ENCODE measurements around the gene UBE2O. TPM values are rescaled to one million over a fixed set of nuclear protein-coding genes. Genes with fewer than 3 reads are reported as not detected.

The UBE2O gene
- total RNA-seq, 1 donor from 2014 or later: 25.8 TPM

DNA sequence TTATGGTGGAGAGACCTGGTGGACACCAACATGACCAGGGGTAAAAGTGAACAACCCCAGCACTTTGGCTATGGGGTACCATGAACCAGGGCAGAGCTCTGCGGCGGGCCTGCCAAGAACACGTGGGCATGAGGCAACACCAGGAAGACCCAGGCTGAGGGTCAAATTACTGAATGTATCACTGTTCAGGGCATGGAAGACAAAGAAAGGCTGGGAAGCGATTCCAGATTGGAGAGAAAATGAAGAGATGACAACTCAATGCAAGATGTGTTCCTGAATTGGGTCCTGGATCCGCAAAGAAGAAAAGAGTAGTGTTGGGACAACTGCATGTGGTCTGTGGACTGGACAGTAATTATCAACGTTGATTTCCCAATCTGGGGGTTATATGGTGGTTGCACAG, 48.7 kb downstream of the UBE2O start:
- TF ChIP-seq, protein P1, sequence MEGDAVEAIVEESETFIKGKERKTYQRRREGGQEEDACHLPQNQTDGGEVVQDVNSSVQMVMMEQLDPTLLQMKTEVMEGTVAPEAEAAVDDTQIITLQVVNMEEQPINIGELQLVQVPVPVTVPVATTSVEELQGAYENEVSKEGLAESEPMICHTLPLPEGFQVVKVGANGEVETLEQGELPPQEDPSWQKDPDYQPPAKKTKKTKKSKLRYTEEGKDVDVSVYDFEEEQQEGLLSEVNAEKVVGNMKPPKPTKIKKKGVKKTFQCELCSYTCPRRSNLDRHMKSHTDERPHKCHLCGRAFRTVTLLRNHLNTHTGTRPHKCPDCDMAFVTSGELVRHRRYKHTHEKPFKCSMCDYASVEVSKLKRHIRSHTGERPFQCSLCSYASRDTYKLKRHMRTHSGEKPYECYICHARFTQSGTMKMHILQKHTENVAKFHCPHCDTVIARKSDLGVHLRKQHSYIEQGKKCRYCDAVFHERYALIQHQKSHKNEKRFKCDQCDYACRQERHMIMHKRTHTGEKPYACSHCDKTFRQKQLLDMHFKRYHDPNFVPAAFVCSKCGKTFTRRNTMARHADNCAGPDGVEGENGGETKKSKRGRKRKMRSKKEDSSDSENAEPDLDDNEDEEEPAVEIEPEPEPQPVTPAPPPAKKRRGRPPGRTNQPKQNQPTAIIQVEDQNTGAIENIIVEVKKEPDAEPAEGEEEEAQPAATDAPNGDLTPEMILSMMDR (IDR thresholded peaks at IDR 0.05; ENCODE audit: insufficient read depth, low read depth, low read length): no peak
- no peak for TF ChIP-seq EZH2 (IDR thresholded peaks at IDR 0.05; ENCODE audit: insufficient read depth, low read length)
- H3K27ac Mint-ChIP-seq (ENCODE audit: unreplicated experiment): no peak overlapping the region

DNA sequence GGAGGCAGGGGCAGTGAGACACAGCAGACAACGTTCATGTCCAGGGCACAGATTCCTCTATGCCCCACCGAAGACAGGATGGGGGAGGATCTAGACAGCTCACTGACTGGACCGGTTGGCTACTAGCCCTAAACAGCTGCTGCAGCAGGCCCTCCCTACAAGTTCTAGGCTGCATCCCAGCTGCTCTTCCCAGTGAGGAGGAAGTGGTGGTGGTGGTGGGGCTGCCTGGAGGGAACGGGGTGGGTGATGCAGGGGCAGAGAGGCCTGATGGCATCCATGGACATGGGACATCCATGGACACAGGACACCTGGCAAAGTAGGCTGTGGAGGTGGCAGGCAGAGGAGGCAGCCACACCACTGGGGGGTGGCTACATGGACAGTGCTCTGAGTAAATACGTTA, 50.2 kb downstream of the UBE2O start:
- Mint-ChIP-seq H3K9me3 (ENCODE audit: unreplicated experiment) (no peaks in the 10 kb centered on the region), H3K27ac (ENCODE audit: unreplicated experiment) (no peak overlapping the region), H3K4me3 (ENCODE audit: unreplicated experiment) (no peak overlapping the region), H3K36me3 (ENCODE audit: low read depth, unreplicated experiment) (peaks cover 40% of the 10 kb centered on the region), H3K27me3 (ENCODE audit: low read depth, unreplicated experiment) (no peaks in the 10 kb centered on the region), H3K4me1 (ENCODE audit: low read depth, unreplicated experiment) (peaks cover 1% of the 10 kb centered on the region)
- H3K9me3 ChIP-seq (ENCODE audit: insufficient read depth, low read depth, low read length): no peaks in the 10 kb centered on the region
- H3K4me3 ChIP-seq (ENCODE audit: insufficient read depth, low read depth, low read length): no peak overlapping the region
- no peaks in the 10 kb centered on the region for H3K4me1 ChIP-seq (ENCODE audit: insufficient read depth, low read length)
- peaks cover 58% of the 10 kb centered on the region for H4K20me1 ChIP-seq (ENCODE audit: insufficient read depth, low read length)
- peaks cover 20% of the 10 kb centered on the region for H3K79me2 ChIP-seq (ENCODE audit: insufficient read depth, low read length)
- peaks cover 10% of the 10 kb centered on the region for H3K36me3 ChIP-seq (ENCODE audit: insufficient read depth, low read length)
- TF ChIP-seq EZH2 (IDR thresholded peaks at IDR 0.05; ENCODE audit: insufficient read depth, low read length): no peak
- TF ChIP-seq, protein P1 (IDR thresholded peaks at IDR 0.05; ENCODE audit: insufficient read depth, low read depth, low read length): no peak
- FAIRE-seq (no peak), DNase-seq (ENCODE audit: low read depth) (no peak)
- no peak overlapping the region for H3K27ac ChIP-seq (ENCODE audit: low read depth, low read length)
- H2AFZ ChIP-seq (ENCODE audit: low read depth, low read length): no peak overlapping the region
- H3K4me2 ChIP-seq (ENCODE audit: low read length): no peak overlapping the region
- H3K27me3 ChIP-seq (ENCODE audit: insufficient read depth, low read length): no peaks in the 10 kb centered on the region
- no peak overlapping the region for H3K9ac ChIP-seq (ENCODE audit: low read length)

More for the DNA sequence above, 48.7 kb downstream of the UBE2O start:
- Histone ChIP-seq H3K36me3 (ENCODE audit: insufficient read depth, low read length) (peaks cover 10% of the 10 kb centered on the region), H3K27ac (ENCODE audit: low read depth, low read length) (no peak overlapping the region), H3K4me2 (ENCODE audit: low read length) (no peak overlapping the region), H3K4me3 (ENCODE audit: insufficient read depth, low read depth, low read length) (no peak overlapping the region), H3K79me2 (ENCODE audit: insufficient read depth, low read length) (peaks cover 32% of the 10 kb centered on the region), H2AFZ (ENCODE audit: low read depth, low read length) (no peak overlapping the region), H3K27me3 (ENCODE audit: insufficient read depth, low read length) (no peaks in the 10 kb centered on the region), H3K4me1 (ENCODE audit: insufficient read depth, low read length) (no peaks in the 10 kb centered on the region), H4K20me1 (ENCODE audit: insufficient read depth, low read length) (peaks cover 57% of the 10 kb centered on the region), H3K9me3 (ENCODE audit: insufficient read depth, low read depth, low read length) (no peaks in the 10 kb centered on the region), H3K9ac (ENCODE audit: low read length) (no peak overlapping the region)
- no peaks in the 10 kb centered on the region for H3K9me3 Mint-ChIP-seq (ENCODE audit: unreplicated experiment)
- no peaks in the 10 kb centered on the region for H3K27me3 Mint-ChIP-seq (ENCODE audit: low read depth, unreplicated experiment)
- no peak overlapping the region for H3K4me3 Mint-ChIP-seq (ENCODE audit: unreplicated experiment)
- H3K36me3 Mint-ChIP-seq (ENCODE audit: low read depth, unreplicated experiment): peaks cover 37% of the 10 kb centered on the region
- no peak for FAIRE-seq
- DNase-seq (ENCODE audit: low read depth): no peak
- peaks cover 1% of the 10 kb centered on the region for H3K4me1 Mint-ChIP-seq (ENCODE audit: low read depth, unreplicated experiment)
